NCI-H2081 treated with DMSO at 0.1 percent for 48 hours (cell line): Measurements from ENCODE around the gene PHF8.

Experiments
- DNase-seq: peaks from one replicate; lab custom pipeline; 2025; lab: John Stamatoyannopoulos, UW

Gene PHF8

DNA sequence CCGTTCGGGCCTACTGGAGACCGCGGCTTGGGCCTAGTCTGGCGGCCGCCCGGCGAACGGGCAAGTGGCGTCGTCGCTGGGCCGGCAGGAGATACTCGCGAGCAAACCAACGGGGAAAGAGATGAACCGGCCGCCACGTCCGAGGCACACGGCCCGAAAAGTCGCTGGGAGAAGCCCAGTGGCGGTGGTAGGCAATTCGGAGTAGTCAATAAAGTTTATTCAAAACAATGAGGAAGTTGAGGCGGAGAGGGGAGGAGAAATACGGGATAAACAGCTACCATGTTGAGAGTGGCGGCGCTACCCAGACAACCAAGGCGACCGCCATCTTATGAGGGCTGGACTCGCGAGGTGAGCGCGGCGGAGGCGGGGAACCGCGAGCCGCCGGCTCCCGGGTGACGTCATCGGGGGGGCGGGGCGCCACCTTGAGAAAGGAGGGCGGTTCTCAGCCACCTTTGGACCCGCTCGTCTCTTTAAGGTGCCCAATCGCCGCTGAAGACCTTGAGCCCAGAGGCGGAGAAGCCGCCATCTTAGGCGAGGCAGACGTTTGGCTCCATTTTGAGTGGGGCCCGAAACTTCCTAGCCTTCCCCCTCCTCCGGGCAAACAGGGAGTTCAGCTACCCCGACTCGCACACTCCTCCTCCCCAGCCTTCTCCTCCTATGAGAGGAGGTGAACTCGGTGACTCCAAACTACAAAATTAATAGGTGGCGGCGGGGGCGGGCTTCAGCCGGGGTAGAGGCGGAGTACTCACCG lies at the start of gene PHF8:
PHF8 (minus strand) TSS at position 348 of the 751 bp plus-strand sequence. CDS start 1,745 bp downstream, outside the sequence.
- DNase-seq, result peak; percentile 87

DNA sequence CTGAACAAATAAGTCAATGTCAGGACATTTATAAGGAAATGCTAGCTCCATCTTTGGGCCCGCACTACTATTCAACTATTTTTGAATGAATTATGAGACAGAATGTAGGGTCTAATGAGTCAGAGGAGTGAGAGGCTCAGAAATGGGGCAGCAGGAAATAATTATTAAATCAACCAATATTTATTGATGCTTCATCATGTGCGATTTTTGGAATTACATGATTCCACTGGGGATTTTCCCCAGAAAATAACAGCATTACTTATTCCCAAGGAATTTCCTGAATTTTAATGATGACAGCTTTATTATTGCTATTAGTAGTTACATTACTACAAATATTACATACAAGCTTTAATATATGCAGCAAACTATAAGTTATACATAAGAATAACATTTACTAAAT lies 49.3 kb upstream of the PHF8 start:
- DNase-seq, result no peak

DNA sequence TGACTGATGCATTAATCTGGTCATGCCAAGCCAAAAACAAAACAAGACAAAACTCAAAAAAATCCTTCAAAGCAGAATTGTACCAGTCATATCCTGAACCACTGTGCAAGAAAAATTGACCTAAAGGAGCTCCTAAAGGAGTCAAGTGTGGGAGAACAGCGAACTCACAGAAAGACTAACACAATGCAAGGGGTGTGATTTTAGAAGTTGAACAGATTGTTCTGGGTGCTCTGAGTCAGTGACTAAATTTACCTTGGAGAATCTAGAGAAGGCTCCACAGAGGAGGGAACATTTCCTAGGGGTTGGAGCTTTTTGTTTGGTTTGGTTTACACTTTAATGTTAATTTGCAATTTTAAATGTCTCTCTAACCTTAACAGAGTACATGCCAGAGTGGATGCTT lies 48.9 kb upstream of the PHF8 start:
- no peak for DNase-seq

DNA sequence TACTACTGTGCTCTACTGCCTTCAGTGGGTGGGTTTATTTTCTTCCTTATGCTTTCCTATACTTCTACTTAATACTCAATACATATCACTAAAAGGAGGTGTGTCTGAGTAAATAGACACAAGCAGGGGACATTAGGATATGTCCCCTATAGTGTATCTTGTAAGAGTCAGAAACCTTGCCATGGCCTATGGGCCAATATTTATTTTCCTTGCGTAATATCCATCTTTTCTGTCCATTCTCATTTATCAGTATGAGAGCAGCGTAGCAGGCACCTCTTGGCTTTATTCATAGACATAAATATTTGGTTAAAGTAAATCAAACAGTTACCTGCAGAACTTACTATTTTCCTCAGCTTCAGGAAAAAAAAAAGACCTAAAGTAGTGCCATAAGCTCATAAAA lies 46.6 kb upstream of the PHF8 start:
- DNase-seq, result no peak

DNA sequence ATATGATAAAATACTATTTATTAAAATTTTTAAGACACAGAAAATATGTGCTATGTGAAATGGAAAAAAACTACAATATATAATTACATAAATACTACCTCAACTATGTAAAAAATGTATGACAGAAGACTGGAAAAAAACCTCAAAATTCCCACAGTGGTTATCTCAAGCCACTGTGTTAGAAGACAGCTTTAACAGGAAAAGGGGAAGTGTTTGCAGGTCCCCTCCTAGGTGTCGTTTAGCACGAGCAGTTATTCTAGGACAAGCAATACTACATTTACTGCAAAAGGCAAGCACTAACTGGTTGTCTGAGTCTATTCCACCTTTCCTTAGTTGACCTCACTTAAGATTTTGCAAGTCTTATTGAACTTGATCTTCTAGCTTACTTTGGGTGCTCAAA lies 44.9 kb upstream of the PHF8 start:
- DNase-seq, result no peak

DNA sequence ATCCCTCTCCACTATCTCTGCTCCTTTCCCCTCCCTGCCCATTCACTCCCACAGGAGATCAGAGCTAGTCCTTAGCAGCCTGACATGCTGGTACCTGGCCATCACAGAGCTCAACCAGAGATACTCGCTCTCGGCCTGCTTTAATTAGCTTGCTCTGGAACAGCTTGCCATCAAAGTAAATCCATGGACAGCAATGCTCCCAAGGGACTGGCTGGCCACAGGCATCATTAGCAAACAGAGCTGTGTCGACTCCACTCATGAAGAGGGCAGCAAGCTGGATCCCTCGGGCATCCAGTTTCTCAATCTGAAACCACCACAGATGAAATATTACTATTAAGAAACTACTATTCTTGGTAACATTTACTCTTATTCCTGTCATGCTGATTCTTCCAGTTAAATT lies 43.4 kb upstream of the PHF8 start:
- DNase-seq, result no peak

DNA sequence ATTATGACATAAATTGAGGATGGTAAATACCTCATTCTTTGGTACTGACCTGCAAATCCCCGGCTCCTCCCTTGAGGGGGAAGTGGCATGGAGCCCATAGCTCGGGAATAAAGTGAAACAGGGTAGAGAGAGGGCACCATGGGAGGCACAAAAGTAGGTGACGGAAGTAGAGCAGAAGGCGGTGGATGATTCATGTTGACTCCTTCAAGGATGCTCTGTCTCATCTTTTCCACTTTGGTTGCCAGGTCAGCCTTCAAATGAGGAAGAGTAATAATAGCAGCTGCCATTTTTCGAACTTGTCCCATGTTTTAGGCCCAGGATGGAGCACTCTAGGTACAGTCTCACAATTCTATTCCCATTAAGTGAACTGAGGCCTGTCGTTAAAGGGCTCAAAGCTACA lies 41.4 kb upstream of the PHF8 start:
- no peak for DNase-seq

DNA sequence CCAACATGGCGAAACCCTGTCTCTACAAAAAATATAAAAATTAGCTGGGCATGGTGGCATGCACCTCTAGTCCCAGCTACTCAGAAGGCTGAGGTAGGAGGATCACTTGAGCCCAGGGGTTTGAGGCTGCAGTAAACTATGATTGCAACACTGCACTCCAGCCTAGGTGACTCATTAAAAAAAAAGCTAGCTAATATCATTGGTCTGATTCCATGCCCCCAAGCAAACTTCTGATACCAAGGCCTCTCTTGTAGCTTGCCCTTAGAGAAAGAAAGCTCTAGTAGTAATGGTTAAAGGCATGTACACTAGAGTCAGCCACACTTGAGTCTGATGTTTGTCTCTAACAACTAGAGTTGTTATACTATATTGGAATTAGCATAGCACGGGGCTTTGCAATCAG lies 32.6 kb upstream of the PHF8 start:
- DNase-seq, result no peak

DNA sequence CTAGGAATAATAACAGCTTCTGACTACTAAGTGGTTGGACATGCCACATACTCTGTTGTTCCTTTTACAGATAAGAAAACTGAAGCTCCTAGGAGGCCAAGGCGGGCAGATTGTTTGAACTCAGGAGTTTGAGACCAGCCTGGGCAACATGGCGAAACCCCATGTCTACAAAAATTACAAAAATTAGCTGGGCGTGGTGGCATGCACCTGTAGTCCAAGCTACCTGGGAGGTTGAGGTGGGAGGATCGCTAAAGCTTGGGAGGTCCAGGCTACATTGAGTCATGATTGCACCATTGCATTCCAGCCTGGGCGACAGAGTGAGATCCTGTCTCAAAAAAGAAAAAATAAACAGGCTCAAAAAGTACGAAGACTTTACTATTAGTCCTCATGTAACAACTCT lies 30.6 kb upstream of the PHF8 start:
- DNase-seq, result no peak

DNA sequence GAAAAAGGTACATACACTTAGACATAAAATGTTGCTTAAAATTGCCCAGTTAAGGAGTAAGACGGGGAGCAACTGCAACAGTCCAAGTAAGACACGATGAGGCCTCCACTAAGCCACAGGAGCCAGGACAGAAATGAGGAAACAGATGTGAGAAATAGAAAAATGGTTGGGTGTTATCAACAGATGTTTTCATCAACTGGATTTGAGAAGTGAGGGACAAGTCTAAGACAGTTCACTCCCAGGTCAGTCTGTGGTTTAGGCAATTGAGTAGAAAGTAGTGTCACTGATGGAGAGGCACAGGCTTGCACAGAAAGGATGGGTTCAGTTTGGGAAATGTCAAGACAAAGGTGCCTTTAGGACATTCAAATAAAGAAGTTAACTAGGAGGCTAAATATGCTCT lies 23.5 kb upstream of the PHF8 start:
- no peak for DNase-seq

DNA sequence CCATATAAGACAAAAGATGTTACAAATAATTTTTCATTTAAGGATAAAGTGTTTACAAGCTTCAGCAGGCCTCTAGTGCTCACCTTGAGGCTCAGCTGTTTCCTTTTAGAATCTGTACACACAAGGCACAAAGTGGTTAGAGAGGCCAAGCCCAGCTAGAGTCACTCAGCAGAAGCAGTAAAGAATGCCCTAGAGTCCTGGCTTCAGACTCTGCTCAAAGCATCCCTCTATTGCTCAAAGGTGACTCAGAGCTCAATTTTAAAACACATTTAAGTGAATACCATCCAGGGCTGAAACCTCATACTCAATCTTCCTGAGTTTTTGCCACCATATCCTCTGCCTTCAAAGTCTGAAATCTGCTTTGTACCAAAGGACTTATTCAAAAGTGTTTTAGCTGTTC lies 22.6 kb upstream of the PHF8 start:
- no peak for DNase-seq

DNA sequence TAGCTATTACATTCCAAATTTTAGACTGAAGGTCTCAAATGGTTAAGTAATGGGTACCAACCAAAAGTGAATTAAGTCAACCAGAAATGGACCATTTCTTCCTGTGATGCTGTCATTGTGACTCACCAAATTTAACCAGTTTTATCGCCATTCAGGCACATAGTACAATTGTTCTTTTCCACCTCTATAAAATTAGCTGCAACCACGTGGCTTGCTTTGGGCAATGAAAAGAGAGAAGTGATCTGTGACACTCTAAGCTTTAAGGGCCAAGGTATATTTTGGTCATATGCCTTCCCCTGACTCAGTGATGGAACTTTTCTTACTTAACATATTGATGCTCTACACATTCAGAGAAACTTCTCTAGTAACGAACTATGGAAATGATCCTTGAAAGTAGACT lies 20.3 kb upstream of the PHF8 start:
- DNase-seq, result no peak

DNA sequence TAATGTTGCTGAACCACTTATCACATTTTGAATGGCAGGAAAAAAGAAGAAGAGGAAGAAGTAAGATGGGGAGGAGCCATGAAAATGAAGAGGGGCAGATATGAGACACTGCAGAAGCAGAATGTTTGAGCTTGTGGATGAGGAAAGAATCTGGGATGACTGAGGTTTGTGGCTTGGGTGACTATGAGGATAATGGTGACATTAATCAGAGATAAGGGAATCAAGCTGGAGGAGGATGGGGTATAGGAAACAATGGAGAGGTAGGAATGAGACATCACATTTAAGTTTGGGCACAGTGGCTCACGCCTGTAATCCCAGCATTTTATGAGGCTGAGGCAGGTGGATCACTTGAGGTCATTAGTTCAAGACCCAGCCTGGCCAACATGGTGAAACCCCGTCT lies 19.1 kb upstream of the PHF8 start:
- no peak for DNase-seq

DNA sequence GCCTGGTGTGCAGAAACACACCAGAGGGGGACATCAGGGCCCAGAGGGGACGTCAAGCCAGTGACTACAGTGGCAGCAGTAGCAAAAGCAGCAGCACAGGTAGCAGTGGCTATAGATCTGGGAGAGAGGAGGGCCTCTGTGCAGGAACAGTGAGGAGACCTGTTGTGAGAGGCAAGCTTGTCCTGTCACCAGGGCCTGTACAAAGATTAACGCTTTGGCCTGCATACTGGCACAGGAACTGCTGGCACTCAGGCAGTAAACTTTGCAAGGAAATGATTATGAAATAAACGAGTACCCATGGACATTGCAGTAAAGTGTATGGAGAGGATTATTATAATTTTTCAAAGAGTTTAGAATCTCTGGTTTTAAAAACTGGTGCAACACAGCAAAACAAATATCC lies 5.5 kb upstream of the PHF8 start:
- no peak for DNase-seq

DNA sequence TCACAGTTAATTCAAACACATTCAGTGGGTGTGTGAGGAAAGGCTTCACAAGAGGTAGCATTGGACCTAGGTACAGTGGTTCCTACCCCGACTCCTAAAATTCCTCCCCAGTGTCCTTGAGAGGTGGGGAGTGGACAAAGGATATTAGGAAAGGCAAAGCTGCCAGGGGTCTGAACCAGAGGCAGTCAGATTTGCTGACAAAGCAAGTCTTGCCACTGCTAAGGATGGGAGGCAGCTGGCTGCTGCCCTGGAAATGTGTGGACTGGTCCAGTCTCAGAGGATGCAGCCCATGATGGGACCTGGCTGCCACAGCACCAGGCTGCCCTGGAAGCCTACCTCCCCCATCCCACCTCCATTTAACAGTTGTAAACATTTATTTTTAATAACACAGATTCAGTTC lies 4.1 kb upstream of the PHF8 start:
- DNase-seq, result no peak

DNA sequence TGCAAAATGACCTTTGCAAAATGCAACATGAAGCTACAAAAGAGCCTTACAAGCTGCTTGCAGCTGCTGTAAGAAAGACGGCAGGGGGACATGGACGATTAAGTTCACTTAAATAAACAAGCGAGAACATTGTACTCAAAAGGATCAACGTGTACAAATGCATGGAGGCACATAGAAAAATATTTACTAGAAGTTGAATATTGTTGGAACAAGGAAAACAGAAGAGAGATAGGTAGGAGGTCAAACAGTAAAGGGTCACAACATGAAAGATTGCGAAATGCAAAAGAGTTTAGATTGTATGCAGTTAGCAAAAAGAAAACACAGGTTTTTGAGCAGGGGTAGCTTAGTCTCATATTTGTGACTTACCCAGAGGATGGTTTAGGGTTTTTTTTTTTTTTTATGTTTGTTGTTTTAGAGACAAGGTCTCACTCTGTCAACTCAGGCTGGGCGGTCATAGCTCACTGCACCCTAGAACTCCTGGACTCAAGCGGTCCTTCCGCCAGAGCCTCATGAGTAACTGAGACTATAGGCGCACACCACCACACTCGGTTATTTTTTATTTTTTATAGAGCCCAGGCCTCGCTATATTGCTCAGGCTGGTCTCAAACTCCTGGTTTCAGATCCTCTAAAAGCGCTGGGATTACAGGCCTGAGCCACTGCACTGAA lies 1.4 kb upstream of the PHF8 start:
- DNase-seq, result peak; percentile 15

DNA sequence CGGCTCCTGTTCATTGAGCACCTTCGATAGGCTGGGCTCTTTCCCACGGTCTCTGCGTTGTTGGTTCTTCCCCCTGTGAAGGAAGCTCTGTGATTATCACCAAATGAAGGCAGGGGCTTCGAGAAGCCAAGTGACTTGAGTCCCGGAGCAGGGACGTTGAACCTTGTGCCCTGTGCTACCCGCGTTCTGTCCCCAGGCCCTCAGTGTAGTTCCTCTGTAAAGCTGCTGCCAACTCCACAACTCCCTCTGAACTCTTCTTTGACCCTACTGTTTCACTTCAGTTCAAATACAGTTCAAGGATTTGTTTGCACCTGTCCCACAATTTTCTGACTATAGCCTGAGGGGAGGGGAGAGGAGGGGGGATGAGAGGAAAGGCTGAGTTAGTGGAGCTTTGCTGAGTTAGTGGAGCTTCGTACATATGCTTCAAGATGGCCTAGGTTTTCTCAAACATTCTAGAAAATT lies 635 bp upstream of the PHF8 start:
- DNase-seq, result no peak

DNA sequence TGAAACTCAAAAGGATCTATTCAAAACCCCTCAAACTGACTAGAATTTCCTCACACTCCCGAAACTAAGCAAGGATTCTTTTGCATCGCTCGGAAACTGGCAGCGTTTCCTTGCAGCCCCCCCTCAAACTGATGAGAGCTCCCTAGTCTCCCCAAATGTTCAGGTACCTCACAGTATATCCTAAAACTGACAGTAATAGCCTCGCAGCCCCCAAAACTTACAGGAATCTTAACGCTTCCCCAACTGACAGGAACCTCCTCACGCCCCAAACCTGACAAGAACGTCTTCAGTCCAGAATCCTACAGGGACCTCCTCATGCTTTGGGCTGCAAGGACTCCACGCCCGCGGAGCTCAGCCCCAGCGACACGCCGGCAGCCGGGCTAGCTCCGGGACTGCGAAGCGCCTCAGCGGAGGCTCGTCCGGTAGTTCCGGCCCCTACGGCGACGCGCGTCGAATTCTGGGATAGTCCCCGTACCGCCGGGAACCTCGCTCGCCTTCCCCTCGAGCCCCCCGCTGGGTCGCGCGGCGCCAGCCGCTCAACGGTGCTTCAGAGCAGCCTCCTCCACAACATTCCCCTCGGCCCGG lies 640 bp downstream of the PHF8 start:
- DNase-seq, result no peak

DNA sequence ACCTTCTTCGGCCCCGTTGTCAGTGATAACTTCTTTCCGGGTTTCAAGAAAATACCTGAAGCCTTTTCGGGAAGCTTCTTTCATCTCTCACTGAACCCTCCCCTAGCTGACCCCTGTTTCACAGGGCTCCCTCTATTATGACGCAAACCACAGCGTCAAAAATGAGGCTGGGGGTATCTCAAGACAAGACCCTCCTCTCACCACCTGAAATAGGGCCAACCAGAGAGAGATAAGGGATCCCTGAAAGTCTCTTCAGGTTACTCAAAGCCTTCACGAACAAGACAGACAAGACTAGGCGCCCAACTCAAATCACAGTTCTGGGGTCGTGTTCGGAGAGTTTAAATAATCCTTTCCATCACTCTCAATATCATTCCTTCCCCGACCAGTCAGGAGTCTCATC lies 1.2 kb downstream of the PHF8 start:
- no peak for DNase-seq

DNA sequence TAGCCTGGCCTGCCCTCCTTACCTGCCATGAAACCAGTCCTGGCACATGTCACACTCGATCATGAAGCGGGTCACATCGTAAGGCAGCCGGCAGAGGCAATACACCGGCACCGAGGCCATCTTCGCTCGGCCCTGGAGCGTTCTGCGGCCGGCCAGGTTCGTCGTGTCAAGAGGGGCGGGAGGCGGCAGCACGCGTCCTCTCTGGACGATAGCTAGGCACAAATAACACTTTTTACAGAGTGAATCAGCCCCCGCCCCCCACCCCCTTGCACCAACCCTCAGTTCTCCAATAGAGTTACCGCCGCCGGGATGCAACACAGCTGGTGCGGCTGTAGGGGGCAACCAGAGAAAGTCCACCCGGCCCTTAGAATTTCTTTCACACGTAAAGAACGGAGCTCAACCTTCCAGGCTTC lies 1.7 kb downstream of the PHF8 start:
- DNase-seq, result no peak

DNA sequence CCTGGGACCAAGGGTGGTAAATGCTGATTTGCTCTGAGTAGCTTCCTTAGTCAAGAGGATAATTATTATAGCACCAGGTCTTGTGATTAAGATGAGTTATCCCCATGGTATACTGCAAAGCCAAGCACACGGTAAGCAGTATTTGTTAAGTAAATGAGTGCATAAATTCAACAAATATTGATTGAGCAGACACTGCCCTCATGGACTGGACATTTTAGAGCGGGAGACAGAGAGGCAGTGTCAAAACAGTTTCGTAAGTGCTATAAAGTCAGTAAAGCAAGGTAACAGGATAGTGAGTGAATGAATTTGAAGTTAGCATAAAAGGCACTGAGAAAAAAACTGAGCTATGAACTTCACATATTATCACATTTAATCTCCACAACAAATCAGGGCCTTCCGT lies 13.9 kb downstream of the PHF8 start:
- DNase-seq, result peak; percentile 37

DNA sequence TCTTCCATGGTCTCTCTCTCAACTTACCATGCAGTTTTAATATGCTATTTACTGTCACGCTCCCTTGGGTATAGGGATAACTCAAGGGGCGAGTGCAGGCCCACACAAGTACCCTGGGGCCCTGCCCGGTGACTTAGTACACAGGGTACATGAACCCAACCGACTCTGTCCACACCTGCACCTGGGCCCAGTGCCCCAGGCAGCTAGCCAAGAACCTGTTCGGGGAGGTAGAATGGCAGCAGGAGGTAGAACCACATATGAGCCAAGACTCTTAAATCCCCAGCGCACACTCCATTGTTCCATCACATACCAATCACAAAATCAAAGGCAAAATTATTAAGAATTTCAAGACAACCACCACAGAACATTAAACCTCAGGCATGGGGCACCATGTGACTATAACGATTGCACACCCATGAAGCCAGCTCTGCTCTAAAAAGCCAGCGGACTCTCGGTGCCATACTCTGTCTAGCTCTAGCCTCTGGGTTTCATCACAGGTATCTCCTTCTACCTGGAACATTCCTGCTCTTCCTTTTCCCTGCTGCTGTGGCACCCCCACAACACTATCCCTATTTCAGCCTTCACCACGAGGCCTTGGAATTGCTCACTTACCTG lies 14.6 kb downstream of the PHF8 start:
- peak; percentile 35 for DNase-seq

DNA sequence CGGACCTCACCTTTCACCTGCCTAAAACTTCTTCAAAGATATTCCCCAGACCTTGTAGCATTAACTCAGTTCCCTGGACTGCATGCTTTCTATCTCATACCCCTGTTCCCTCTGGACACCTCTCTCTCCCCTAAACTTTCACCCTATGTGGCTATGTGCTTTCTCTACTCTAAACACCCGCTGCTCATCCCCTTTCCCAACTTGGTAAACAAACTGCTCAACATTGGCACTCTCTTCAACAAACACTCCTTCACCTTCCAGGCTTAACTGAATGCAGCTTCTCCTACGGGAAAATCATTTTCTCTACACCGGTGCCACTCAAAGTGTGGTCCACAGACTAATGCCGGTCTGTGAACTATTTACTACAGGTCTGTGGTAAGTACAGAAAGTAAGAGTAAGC lies 19.9 kb downstream of the PHF8 start:
- DNase-seq, result no peak
